ENCODE results near the gene MAPK14.

MAPK14 gene

GRCh38 chr6:36124881-36125280, 97.3 kb downstream of the MAPK14 start:
- DNase-seq = no peak
- Histone ChIP-seq H3K9me2 (replicated peaks; ENCODE audit: insufficient read depth, low read length) (no peaks in the 10 kb centered on the region), H3K4me2 (ENCODE audit: low read depth, low read length) (no peak overlapping the region), H3F3A (ENCODE audit: insufficient read depth, low read length) (peaks cover 6% of the 10 kb centered on the region), H3K27me3 (replicated peaks; ENCODE audit: insufficient read depth, low read length) (no peaks in the 10 kb centered on the region), H4K20me1 (ENCODE audit: insufficient read depth, low read length) (no peaks in the 10 kb centered on the region), H3K4me3 (ENCODE audit: low read length) (no peak overlapping the region), H3K79me2 (ENCODE audit: low read length) (0 out of 2 replicates have a peak, but pooled peaks cover 2% of the 10 kb centered on the region), H3K9me3 (replicated peaks; ENCODE audit: insufficient read depth, low read length) (no peaks in the 10 kb centered on the region), H3K9ac (ENCODE audit: low read length) (no peak overlapping the region), H2AFZ (ENCODE audit: low read length) (no peak overlapping the region), H3K4me1 (ENCODE audit: low read length) (peaks cover 28% of the 10 kb centered on the region), H3K36me3 (replicated peaks; ENCODE audit: insufficient read depth, low read length) (no peaks in the 10 kb centered on the region), H3K27ac (ENCODE audit: low read length) (no peak overlapping the region)
- TF ChIP-seq EZH2phosphoT487 (IDR thresholded peaks at IDR 0.05; ENCODE audit: low read length) = no peak
- no peak for TF ChIP-seq CTCF (IDR thresholded peaks at IDR 0.05; ENCODE audit: low read length)
- no peak for TF ChIP-seq EZH2 (optimal IDR thresholded peaks at IDR 0.05; ENCODE audit: low read depth, low read length)

- Histone ChIP-seq H3K9ac (ENCODE audit: low read length) (no peak overlapping the region), H3K79me2 (ENCODE audit: low read length) (0 out of 2 replicates have a peak, but pooled peaks cover 4% of the 10 kb centered on the region), H3F3A (ENCODE audit: insufficient read depth, low read length) (peaks cover 8% of the 10 kb centered on the region), H3K27me3 (replicated peaks; ENCODE audit: insufficient read depth, low read length) (no peaks in the 10 kb centered on the region), H3K36me3 (replicated peaks; ENCODE audit: insufficient read depth, low read length) (no peaks in the 10 kb centered on the region), H3K4me2 (ENCODE audit: low read depth, low read length) (no peak overlapping the region), H3K9me3 (replicated peaks; ENCODE audit: insufficient read depth, low read length) (no peaks in the 10 kb centered on the region), H2AFZ (ENCODE audit: low read length) (no peak overlapping the region), H3K27ac (ENCODE audit: low read length) (no peak overlapping the region), H3K9me2 (replicated peaks; ENCODE audit: insufficient read depth, low read length) (no peaks in the 10 kb centered on the region), H4K20me1 (ENCODE audit: insufficient read depth, low read length) (no peaks in the 10 kb centered on the region), H3K4me3 (ENCODE audit: low read length) (no peak overlapping the region), H3K4me1 (ENCODE audit: low read length) (peaks cover 26% of the 10 kb centered on the region)
- TF ChIP-seq CTCF (IDR thresholded peaks at IDR 0.05; ENCODE audit: low read length) (no peak), EZH2 (optimal IDR thresholded peaks at IDR 0.05; ENCODE audit: low read depth, low read length) (no peak), EZH2phosphoT487 (IDR thresholded peaks at IDR 0.05; ENCODE audit: low read length) (no peak)
- DNase-seq = no peak
Observed at GRCh38 chr6:36125575-36125974, 98.0 kb downstream of the MAPK14 start.

GRCh38 chr6:36126121-36126520, 98.5 kb downstream of the MAPK14 start:
- H3K4me3 ChIP-seq (ENCODE audit: low read length) = no peak overlapping the region
- no peak overlapping the region for H3K4me2 ChIP-seq (ENCODE audit: low read depth, low read length)
- no peak overlapping the region for H2AFZ ChIP-seq (ENCODE audit: low read length)
- 0 out of 2 replicates have a peak, but pooled peaks cover 8% of the 10 kb centered on the region for H3K79me2 ChIP-seq (ENCODE audit: low read length)
- H3K36me3 ChIP-seq (replicated peaks; ENCODE audit: insufficient read depth, low read length) = no peaks in the 10 kb centered on the region
- H3F3A ChIP-seq (ENCODE audit: insufficient read depth, low read length) = peaks cover 13% of the 10 kb centered on the region
- no peaks in the 10 kb centered on the region for H3K9me3 ChIP-seq (replicated peaks; ENCODE audit: insufficient read depth, low read length)
- TF ChIP-seq EZH2phosphoT487 (IDR thresholded peaks at IDR 0.05; ENCODE audit: low read length) = no peak
- no peak for TF ChIP-seq EZH2 (optimal IDR thresholded peaks at IDR 0.05; ENCODE audit: low read depth, low read length)
- no peak for TF ChIP-seq CTCF (IDR thresholded peaks at IDR 0.05; ENCODE audit: low read length)
- H3K9me2 ChIP-seq (replicated peaks; ENCODE audit: insufficient read depth, low read length) = no peaks in the 10 kb centered on the region
- DNase-seq = no peak
- H4K20me1 ChIP-seq (ENCODE audit: insufficient read depth, low read length) = no peaks in the 10 kb centered on the region
- H3K27ac ChIP-seq (ENCODE audit: low read length) = no peak overlapping the region
- peaks cover 20% of the 10 kb centered on the region for H3K4me1 ChIP-seq (ENCODE audit: low read length)
- no peaks in the 10 kb centered on the region for H3K27me3 ChIP-seq (replicated peaks; ENCODE audit: insufficient read depth, low read length)
- H3K9ac ChIP-seq (ENCODE audit: low read length) = no peak overlapping the region

All from MM.1S (cell line).